Measurements from ENCODE around the gene CRACDL. TPM values are rescaled to one million over a fixed set of nuclear protein-coding genes. Genes with fewer than 3 reads are reported as not detected.

The CRACDL gene
- total and polyA plus RNA-seq, 2 donors (not counting 1 experiment from before 2014, with no cell fraction given): 0.25 TPM; not detected in 1

GRCh38 chr2:98932164-98932563 is 3.9 kb downstream of the CRACDL start:
- H3K79me2 ChIP-seq (ENCODE audit: control insufficient read depth, insufficient read depth, low read length): no peaks in the 10 kb centered on the region
- peaks cover 6% of the 10 kb centered on the region for H3K4me1 Mint-ChIP-seq
- no peaks in the 10 kb centered on the region for H4K20me1 ChIP-seq (ENCODE audit: control insufficient read depth, insufficient read depth, low read length, poor library complexity, severe bottlenecking)
- over 99% methylated on average over 7 of the region's 8 CpGs for WGBS (ENCODE audit: insufficient coverage)
- H3K36me3 ChIP-seq (replicated peaks in 1 of 2; ENCODE audit: control extremely low read depth in 1 of 2, control insufficient read depth in 1 of 2, extremely low read depth in 1 of 2, insufficient read depth in 2 of 2, low read length in 1 of 2): no peaks in the 10 kb centered on the region
- ChIA-PET CTCF (no interaction called here), POLR2A (no interaction called here)
- no peak overlapping the region for H3K4me3 Mint-ChIP-seq
- no peaks in the 10 kb centered on the region for H3K9me3 Mint-ChIP-seq (ENCODE audit: insufficient read depth)
- peaks cover 45% of the 10 kb centered on the region for H3K27me3 Mint-ChIP-seq
- no peak overlapping the region for H3K9ac ChIP-seq (ENCODE audit: low read length)
- no peak for TF ChIP-seq EZH2 (IDR thresholded peaks at IDR 0.05; ENCODE audit: borderline replicate concordance, insufficient read depth, low read depth, low read length, poor library complexity, severe bottlenecking)
- no peak for TF ChIP-seq CTCF (IDR thresholded peaks at IDR 0.05)
- intact Hi-C loops (cut with micrococcal nuclease): no loop called here
- H3K27ac ChIP-seq (ENCODE audit: low read length in 2 of 2): no peak overlapping the region
- ATAC-seq (ENCODE audit: low read depth) (no peak), DNase-seq (no peak)
- peaks cover 0 to 23% (median 10%) of the 10 kb centered on the region in 4 experiments for H3K27me3 ChIP-seq (replicated peaks in 1 of 4; ENCODE audit: control extremely low read depth in 1 of 4, control insufficient read depth in 3 of 4, insufficient read depth in 4 of 4, low read length in 3 of 4)
- no peaks in the 10 kb centered on the region for H3K9me3 ChIP-seq (ENCODE audit: control extremely low read depth in 1 of 3, control insufficient read depth in 2 of 3, insufficient read depth in 1 of 3, low read length in 2 of 3)
- no peak overlapping the region for H3K4me2 ChIP-seq (replicated peaks; ENCODE audit: low read depth, low read length, poor library complexity, severe bottlenecking)
- H3K27ac Mint-ChIP-seq: no peak overlapping the region
- peaks cover 5 to 17% of the 10 kb centered on the region in 2 donors for H3K4me1 ChIP-seq (ENCODE audit: control insufficient read depth in 2 of 2, insufficient read depth in 2 of 2, low read length in 2 of 2)
- no peak overlapping the region for H3K4me3 ChIP-seq (ENCODE audit: control extremely low read depth in 1 of 5, extremely low read depth in 1 of 5, insufficient read depth in 1 of 5, low read depth in 2 of 5, low read length in 4 of 5)
- H2AFZ ChIP-seq (ENCODE audit: insufficient read depth, low read depth, low read length, poor library complexity, severe bottlenecking): no peak overlapping the region

GRCh38 chr2:98931596-98931995 is 4.4 kb downstream of the CRACDL start:
- peaks cover 0 to 17% (median 7%) of the 10 kb centered on the region in 4 experiments for H3K27me3 ChIP-seq (replicated peaks in 1 of 4; ENCODE audit: control extremely low read depth in 1 of 4, control insufficient read depth in 3 of 4, insufficient read depth in 4 of 4, low read length in 3 of 4)
- H3K4me3 ChIP-seq (ENCODE audit: control extremely low read depth in 1 of 5, extremely low read depth in 1 of 5, insufficient read depth in 1 of 5, low read depth in 2 of 5, low read length in 4 of 5): no peak overlapping the region
- DNase-seq (no peak), ATAC-seq (ENCODE audit: low read depth) (no peak)
- 85% methylated on average over 3 of the region's 3 CpGs for WGBS (ENCODE audit: insufficient coverage)
- no peak overlapping the region for H3K27ac Mint-ChIP-seq
- H4K20me1 ChIP-seq (ENCODE audit: control insufficient read depth, insufficient read depth, low read length, poor library complexity, severe bottlenecking): no peaks in the 10 kb centered on the region
- H3K9ac ChIP-seq (ENCODE audit: low read length): no peak overlapping the region
- TF ChIP-seq CTCF (IDR thresholded peaks at IDR 0.05): no peak
- no peak for TF ChIP-seq EZH2 (IDR thresholded peaks at IDR 0.05; ENCODE audit: borderline replicate concordance, insufficient read depth, low read depth, low read length, poor library complexity, severe bottlenecking)
- peaks cover 2 to 11% of the 10 kb centered on the region in 2 donors for H3K4me1 ChIP-seq (ENCODE audit: control insufficient read depth in 2 of 2, insufficient read depth in 2 of 2, low read length in 2 of 2)
- H3K9me3 ChIP-seq (ENCODE audit: control extremely low read depth in 1 of 3, control insufficient read depth in 2 of 3, insufficient read depth in 1 of 3, low read length in 2 of 3): no peaks in the 10 kb centered on the region
- H3K27ac ChIP-seq (ENCODE audit: low read length in 2 of 2): no peak overlapping the region
- intact Hi-C loops (cut with micrococcal nuclease): no loop called here
- H3K9me3 Mint-ChIP-seq (ENCODE audit: insufficient read depth): no peaks in the 10 kb centered on the region
- no peaks in the 10 kb centered on the region for H3K79me2 ChIP-seq (ENCODE audit: control insufficient read depth, insufficient read depth, low read length)
- no peak overlapping the region for H3K4me2 ChIP-seq (replicated peaks; ENCODE audit: low read depth, low read length, poor library complexity, severe bottlenecking)
- H3K36me3 ChIP-seq (replicated peaks in 1 of 2; ENCODE audit: control extremely low read depth in 1 of 2, control insufficient read depth in 1 of 2, extremely low read depth in 1 of 2, insufficient read depth in 2 of 2, low read length in 1 of 2): no peaks in the 10 kb centered on the region
- ChIA-PET CTCF (no interaction called here), POLR2A (no interaction called here)
- peaks cover 47% of the 10 kb centered on the region for H3K27me3 Mint-ChIP-seq
- H2AFZ ChIP-seq (ENCODE audit: insufficient read depth, low read depth, low read length, poor library complexity, severe bottlenecking): no peak overlapping the region
- H3K4me1 Mint-ChIP-seq: peaks cover 5% of the 10 kb centered on the region
- no peak overlapping the region for H3K4me3 Mint-ChIP-seq

Data from B cell (primary cell).